ENCODE results near the gene GATAD2A. TPM values are rescaled to one million over a fixed set of nuclear protein-coding genes. Genes with fewer than 3 reads are reported as not detected.

GATAD2A gene
- total RNA-seq, 1 donor from 2014 or later: 84.0 TPM

DNA sequence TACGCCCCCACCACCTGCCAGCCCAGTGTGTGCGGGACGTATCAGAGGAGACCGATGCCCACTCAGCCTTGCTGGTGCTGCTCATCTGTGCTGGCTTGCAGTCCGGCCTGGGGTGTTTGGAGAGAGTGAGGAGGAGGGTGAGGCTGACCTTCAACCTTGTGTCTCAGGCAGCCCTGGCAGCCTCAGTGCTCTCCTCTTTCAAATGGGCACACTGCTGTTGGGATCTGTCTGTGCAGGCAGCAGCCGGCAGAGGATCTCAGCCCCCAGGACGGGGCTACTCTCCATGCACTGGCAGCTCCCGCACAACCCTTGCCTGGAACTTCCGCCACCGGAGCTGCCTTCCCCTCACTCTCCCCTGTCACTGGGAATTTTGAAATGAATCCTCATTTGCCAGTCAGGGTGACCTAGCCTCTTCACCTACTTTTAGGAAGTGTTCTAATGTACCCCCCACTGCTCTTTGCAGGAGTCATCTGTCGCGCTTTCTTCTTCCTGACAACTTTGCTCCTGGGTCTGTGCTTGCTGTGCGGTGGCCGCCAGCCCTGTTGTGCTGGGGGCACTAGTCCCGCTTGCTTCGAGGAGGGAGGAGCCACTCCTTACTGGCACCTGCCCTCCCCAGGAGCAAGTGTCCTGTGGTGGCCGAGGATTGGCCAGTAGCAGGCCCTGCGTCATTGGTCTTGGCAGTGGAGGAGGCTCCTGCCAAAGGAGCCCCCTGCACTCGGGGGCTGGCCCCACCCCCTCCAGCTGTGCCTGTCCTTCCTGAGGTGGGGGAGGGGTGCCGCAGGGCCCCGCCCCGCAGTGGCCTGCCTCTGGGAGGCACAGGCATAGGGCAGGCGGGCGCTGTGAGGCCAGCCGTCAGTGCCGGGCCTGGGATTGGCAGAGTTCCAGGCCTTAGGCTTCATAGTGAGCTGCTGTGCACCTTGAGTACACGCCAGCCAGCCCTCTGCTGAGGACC is 56.5 kb downstream of the GATAD2A start:
- intact Hi-C loops (cut with DNase I): no loop called here
- no peak for TF ChIP-seq CTCF (IDR thresholded peaks at IDR 0.05)
- Histone ChIP-seq H3K36me3 (peaks cover 22% of the 10 kb centered on the region), H3K4me3 (peak overlapping the region; percentile 17), H3K4me1 (peaks cover 84% of the 10 kb centered on the region), H3K27me3 (ENCODE audit: low read depth) (no peaks in the 10 kb centered on the region), H3K27ac (peak overlapping the region; percentile 85), H3K9me3 (no peaks in the 10 kb centered on the region)
- ATAC-seq: peak; percentile 50 to 59
- peak; percentile 76 for DNase-seq

DNA sequence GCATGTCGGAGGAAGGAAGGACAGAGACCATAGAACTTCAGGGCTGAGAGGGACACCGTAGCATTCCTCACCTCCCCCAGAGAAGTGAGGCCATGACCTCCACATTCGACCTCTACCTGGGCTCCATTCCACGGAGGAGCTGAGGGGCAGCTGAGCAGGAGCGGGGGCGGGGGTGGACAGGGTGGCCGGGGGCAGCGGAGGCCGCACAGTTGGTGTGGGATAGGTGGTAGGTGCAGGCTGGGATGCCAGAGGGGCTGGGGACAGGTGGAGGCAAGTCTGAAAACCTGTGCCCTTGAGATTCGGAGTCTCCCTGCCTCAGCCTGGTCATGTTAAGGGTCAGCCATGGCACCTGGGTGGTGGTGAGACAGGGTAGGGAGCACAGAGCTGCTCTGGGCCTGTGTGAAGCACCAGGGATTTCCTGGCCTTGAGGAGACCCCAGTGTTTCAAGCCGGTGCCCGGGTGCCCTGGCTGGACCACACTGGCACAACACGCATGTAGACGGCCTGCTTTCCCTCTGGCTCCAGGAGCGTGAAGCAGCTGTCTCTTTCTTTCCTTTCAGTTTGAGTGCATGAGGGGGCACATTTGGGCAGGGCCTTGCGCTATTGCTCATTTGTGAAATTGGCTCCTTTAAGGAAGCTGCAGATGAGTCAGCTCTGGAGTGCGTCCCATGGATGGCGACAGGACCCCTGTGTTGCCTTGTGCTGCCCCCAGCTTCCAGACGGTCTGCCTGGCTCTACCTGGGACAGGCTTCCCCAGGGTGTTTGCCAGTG is 58.1 kb downstream of the GATAD2A start:
- peak overlapping the region; percentile 85 for H3K27ac ChIP-seq
- no peak overlapping the region for H3K4me3 ChIP-seq
- peak; percentile 48 for DNase-seq
- peaks cover 31% of the 10 kb centered on the region for H3K36me3 ChIP-seq
- ATAC-seq: peak in 1 of 2 donors; percentile 1
- TF ChIP-seq CTCF (IDR thresholded peaks at IDR 0.05): no peak
- intact Hi-C loops (cut with DNase I): no loop called here
- H3K9me3 ChIP-seq: peaks cover 11% of the 10 kb centered on the region
- no peaks in the 10 kb centered on the region for H3K27me3 ChIP-seq (ENCODE audit: low read depth)
- peaks cover 69% of the 10 kb centered on the region for H3K4me1 ChIP-seq

GRCh38 chr19:19464339-19465098 is 59.0 kb downstream of the GATAD2A start:
- peaks cover 59% of the 10 kb centered on the region for H3K4me1 ChIP-seq
- TF ChIP-seq CTCF (IDR thresholded peaks at IDR 0.05): no peak
- ATAC-seq: peak in 1 of 2 donors; percentile 22
- H3K36me3 ChIP-seq: peaks cover 31% of the 10 kb centered on the region
- H3K4me3 ChIP-seq: no peak overlapping the region
- H3K27me3 ChIP-seq (ENCODE audit: low read depth): no peaks in the 10 kb centered on the region
- DNase-seq: peak; percentile 32
- peaks cover 16% of the 10 kb centered on the region for H3K9me3 ChIP-seq
- intact Hi-C loops (cut with DNase I): no loop called here
- H3K27ac ChIP-seq: peak overlapping the region; percentile 85

- Histone ChIP-seq H3K4me3 (no peak overlapping the region), H3K27me3 (ENCODE audit: low read depth) (no peaks in the 10 kb centered on the region), H3K4me1 (peaks cover 48% of the 10 kb centered on the region), H3K9me3 (peaks cover 16% of the 10 kb centered on the region), H3K27ac (no peak overlapping the region), H3K36me3 (peaks cover 31% of the 10 kb centered on the region)
- intact Hi-C loops (cut with DNase I): no loop called here
- DNase-seq (peak; percentile 36), ATAC-seq (no peak)
- TF ChIP-seq CTCF (IDR thresholded peaks at IDR 0.05): no peak
Observed at GRCh38 chr19:19465436-19466070, 60.1 kb downstream of the GATAD2A start.

GRCh38 chr19:19466201-19466600 is 60.7 kb downstream of the GATAD2A start:
- Histone ChIP-seq H3K27ac (no peak overlapping the region), H3K4me3 (no peak overlapping the region), H3K4me1 (peaks cover 47% of the 10 kb centered on the region), H3K36me3 (peaks cover 31% of the 10 kb centered on the region), H3K27me3 (ENCODE audit: low read depth) (no peaks in the 10 kb centered on the region), H3K9me3 (peaks cover 16% of the 10 kb centered on the region)
- DNase-seq (peak; percentile 39), ATAC-seq (no peak)
- TF ChIP-seq CTCF (IDR thresholded peaks at IDR 0.05): no peak
- intact Hi-C loops (cut with DNase I): no loop called here
